Measurements from ENCODE around the gene DPPA5.

DNA sequence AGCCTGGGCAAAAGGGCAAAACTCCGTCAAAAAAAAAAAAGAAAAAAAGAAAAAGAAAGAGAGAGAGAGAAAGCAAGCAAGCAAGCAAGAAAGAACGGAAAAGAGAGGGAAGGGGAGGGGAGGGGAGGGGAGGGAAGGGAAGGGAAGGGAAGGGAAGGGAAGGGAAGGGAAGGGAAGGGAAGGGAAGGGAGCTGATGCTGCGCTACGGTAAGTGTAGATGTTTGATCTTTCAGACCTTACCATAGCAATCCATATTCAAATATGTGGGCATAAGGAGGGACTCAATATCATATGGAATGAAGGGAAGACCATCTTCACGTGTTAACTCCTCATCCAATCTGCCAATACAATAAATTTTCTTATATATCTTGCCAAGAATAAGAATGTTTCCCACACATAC lies 11.9 kb downstream of the DPPA5 start:
- TF ChIP-seq ZNF101 (CRISPR knock-in tag; IDR thresholded peaks at IDR 0.05; ENCODE audit: borderline replicate concordance, low read depth) (no peak), ZNF737 (CRISPR knock-in tag; IDR thresholded peaks at IDR 0.05; ENCODE audit: borderline replicate concordance) (no peak), IKZF4 (CRISPR knock-in tag; IDR thresholded peaks at IDR 0.05; ENCODE audit: borderline replicate concordance, low read depth, not compliant biosample characterization) (no peak), KDM4B (CRISPR knock-in tag; IDR thresholded peaks at IDR 0.05) (no peak), ZNF121 (CRISPR knock-in tag; IDR thresholded peaks at IDR 0.05) (no peak), POLR2AphosphoS5 (IDR thresholded peaks at IDR 0.05; ENCODE audit: low read depth, low read length) (no peak), CEBPB (IDR thresholded peaks at IDR 0.05; ENCODE audit: borderline replicate concordance, low read depth, low read length) (no peak), ZFX (CRISPR knock-in tag; IDR thresholded peaks at IDR 0.05; ENCODE audit: low read depth) (no peak), ASH2L (IDR thresholded peaks at IDR 0.05; ENCODE audit: insufficient read length, low read depth, low read length) (no peak), FOXO1 (CRISPR knock-in tag; IDR thresholded peaks at IDR 0.05) (no peak), ZZZ3 (CRISPR knock-in tag; IDR thresholded peaks at IDR 0.05; ENCODE audit: borderline replicate concordance) (no peak), MTF1 (CRISPR knock-in tag; IDR thresholded peaks at IDR 0.05) (no peak)
- TF ChIP-seq, protein P1, sequence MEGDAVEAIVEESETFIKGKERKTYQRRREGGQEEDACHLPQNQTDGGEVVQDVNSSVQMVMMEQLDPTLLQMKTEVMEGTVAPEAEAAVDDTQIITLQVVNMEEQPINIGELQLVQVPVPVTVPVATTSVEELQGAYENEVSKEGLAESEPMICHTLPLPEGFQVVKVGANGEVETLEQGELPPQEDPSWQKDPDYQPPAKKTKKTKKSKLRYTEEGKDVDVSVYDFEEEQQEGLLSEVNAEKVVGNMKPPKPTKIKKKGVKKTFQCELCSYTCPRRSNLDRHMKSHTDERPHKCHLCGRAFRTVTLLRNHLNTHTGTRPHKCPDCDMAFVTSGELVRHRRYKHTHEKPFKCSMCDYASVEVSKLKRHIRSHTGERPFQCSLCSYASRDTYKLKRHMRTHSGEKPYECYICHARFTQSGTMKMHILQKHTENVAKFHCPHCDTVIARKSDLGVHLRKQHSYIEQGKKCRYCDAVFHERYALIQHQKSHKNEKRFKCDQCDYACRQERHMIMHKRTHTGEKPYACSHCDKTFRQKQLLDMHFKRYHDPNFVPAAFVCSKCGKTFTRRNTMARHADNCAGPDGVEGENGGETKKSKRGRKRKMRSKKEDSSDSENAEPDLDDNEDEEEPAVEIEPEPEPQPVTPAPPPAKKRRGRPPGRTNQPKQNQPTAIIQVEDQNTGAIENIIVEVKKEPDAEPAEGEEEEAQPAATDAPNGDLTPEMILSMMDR (CRISPR knock-in tag; IDR thresholded peaks at IDR 0.05), result no peak
- TF ChIP-seq, protein P2, sequence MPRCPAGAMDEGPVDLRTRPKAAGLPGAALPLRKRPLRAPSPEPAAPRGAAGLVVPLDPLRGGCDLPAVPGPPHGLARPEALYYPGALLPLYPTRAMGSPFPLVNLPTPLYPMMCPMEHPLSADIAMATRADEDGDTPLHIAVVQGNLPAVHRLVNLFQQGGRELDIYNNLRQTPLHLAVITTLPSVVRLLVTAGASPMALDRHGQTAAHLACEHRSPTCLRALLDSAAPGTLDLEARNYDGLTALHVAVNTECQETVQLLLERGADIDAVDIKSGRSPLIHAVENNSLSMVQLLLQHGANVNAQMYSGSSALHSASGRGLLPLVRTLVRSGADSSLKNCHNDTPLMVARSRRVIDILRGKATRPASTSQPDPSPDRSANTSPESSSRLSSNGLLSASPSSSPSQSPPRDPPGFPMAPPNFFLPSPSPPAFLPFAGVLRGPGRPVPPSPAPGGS (CRISPR knock-in tag; IDR thresholded peaks at IDR 0.05), result no peak

Data from HepG2 (cell line).